Measurements from ENCODE around the gene SPATA3.

Gene SPATA3

GRCh38 chr2:230996661-230997060 is 740 bp downstream of the SPATA3 start:
- no peak for TF ChIP-seq TAF1 (IDR thresholded peaks at IDR 0.05; ENCODE audit: low read depth)
- TF ChIP-seq EP300 (IDR thresholded peaks at IDR 0.05; ENCODE audit: borderline replicate concordance) = no peak
- no peak for TF ChIP-seq RAD21 (IDR thresholded peaks at IDR 0.05; ENCODE audit: low read depth)
- TF ChIP-seq USF1 (IDR thresholded peaks at IDR 0.05) = no peak
- no peak for TF ChIP-seq REST (IDR thresholded peaks at IDR 0.05; ENCODE audit: low read depth)
- no peak for TF ChIP-seq CEBPB (IDR thresholded peaks at IDR 0.05)
- TF ChIP-seq MAX (IDR thresholded peaks at IDR 0.05) = no peak
- no peak for TF ChIP-seq CREB1 (IDR thresholded peaks at IDR 0.05; ENCODE audit: low read depth)
- TF ChIP-seq TEAD4 (IDR thresholded peaks at IDR 0.05) = no peak
- no peak for TF ChIP-seq EGR1 (IDR thresholded peaks at IDR 0.05)
- TF ChIP-seq TCF12 (IDR thresholded peaks at IDR 0.05; ENCODE audit: low read depth) = no peak
- TF ChIP-seq YY1 (IDR thresholded peaks at IDR 0.05; ENCODE audit: low read depth) = no peak
- no peak for TF ChIP-seq FOXM1 (IDR thresholded peaks at IDR 0.05; ENCODE audit: borderline replicate concordance, low read depth)
- no peak for TF ChIP-seq NFIC (IDR thresholded peaks at IDR 0.05)
- no peak for TF ChIP-seq ZBTB7A (IDR thresholded peaks at IDR 0.05; ENCODE audit: low read depth)

DNA sequence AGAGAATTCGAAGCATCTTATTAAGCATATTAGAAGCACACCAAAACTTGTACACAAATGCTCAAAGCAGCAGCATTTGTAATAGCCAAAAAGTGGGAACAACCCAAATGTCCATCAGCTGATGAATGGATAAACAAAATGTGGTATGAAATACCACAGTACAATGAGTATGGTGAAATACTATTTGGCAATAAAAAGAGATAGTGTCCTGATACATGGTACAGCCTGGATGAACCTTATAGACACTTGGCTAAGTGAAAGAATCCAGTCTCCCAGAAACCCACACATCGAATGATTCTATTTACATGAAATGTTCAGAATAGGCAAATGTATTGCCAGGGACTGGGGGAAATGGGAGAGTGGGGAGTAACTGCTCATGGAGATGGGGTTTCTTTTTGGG is 3.0 kb downstream of the SPATA3 start:
- TF ChIP-seq EP300 (IDR thresholded peaks at IDR 0.05; ENCODE audit: borderline replicate concordance) (no peak), EGR1 (IDR thresholded peaks at IDR 0.05) (no peak), NFIC (IDR thresholded peaks at IDR 0.05) (no peak), RAD21 (IDR thresholded peaks at IDR 0.05; ENCODE audit: low read depth) (no peak), TEAD4 (IDR thresholded peaks at IDR 0.05) (no peak), TCF12 (IDR thresholded peaks at IDR 0.05; ENCODE audit: low read depth) (no peak), FOXM1 (IDR thresholded peaks at IDR 0.05; ENCODE audit: borderline replicate concordance, low read depth) (no peak), MAX (IDR thresholded peaks at IDR 0.05) (no peak), USF1 (IDR thresholded peaks at IDR 0.05) (no peak), TAF1 (IDR thresholded peaks at IDR 0.05; ENCODE audit: low read depth) (no peak), REST (IDR thresholded peaks at IDR 0.05; ENCODE audit: low read depth) (no peak), CREB1 (IDR thresholded peaks at IDR 0.05; ENCODE audit: low read depth) (no peak), ZBTB7A (IDR thresholded peaks at IDR 0.05; ENCODE audit: low read depth) (no peak), YY1 (IDR thresholded peaks at IDR 0.05; ENCODE audit: low read depth) (no peak)

- no peak for TF ChIP-seq FOXM1 (IDR thresholded peaks at IDR 0.05; ENCODE audit: borderline replicate concordance, low read depth)
- TF ChIP-seq EP300 (IDR thresholded peaks at IDR 0.05; ENCODE audit: borderline replicate concordance) = no peak
- no peak for TF ChIP-seq USF1 (IDR thresholded peaks at IDR 0.05)
These were observed 3.6 kb downstream of the SPATA3 start for GRCh38 chr2:230999477-230999876.

DNA sequence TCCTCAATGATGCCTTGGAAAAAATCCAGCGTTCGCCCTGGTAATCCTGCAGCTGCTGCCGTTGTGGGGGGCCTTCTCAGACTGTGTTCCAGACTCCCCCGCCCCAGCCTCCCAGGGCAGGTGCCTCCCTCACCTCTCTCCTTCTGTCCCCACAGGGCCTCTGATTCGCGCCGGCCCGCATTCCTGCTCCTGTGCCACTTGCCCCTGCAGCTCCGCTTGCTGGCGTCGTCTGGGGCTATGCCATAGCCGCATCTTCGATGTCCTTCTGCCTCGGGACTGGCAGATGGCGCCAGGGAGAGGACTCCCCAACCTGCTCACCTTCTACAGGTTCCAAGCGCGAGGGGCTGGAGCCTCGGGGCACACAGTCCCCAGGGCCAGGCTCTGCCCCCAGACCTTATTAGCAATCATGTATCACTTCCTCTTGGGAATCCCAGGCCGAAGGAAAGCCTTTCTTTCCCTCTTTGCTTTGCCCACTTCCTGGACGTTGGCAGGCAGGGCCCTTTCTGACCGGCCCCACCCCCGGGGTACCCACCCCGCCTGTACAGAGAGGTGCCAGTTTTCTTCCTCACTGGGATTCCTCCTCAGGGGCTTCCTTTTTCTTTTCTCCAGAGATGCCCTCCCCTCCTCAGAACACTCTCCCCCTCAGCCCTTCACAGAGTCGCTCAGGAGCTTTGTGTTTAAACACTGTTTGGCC is 4.4 kb downstream of the SPATA3 start:
- TF ChIP-seq ZBTB7A (IDR thresholded peaks at IDR 0.05; ENCODE audit: low read depth) (no peak), EP300 (IDR thresholded peaks at IDR 0.05; ENCODE audit: borderline replicate concordance) (no peak), MAX (IDR thresholded peaks at IDR 0.05) (no peak), FOXM1 (IDR thresholded peaks at IDR 0.05; ENCODE audit: borderline replicate concordance, low read depth) (no peak), REST (IDR thresholded peaks at IDR 0.05; ENCODE audit: low read depth) (no peak), CREB1 (IDR thresholded peaks at IDR 0.05; ENCODE audit: low read depth) (no peak), YY1 (IDR thresholded peaks at IDR 0.05; ENCODE audit: low read depth) (no peak), RAD21 (IDR thresholded peaks at IDR 0.05; ENCODE audit: low read depth) (no peak), TCF12 (IDR thresholded peaks at IDR 0.05; ENCODE audit: low read depth) (no peak), USF1 (IDR thresholded peaks at IDR 0.05) (no peak), TAF1 (IDR thresholded peaks at IDR 0.05; ENCODE audit: low read depth) (no peak), NFIC (IDR thresholded peaks at IDR 0.05) (no peak), TEAD4 (IDR thresholded peaks at IDR 0.05) (no peak), CEBPB (IDR thresholded peaks at IDR 0.05) (no peak), EGR1 (IDR thresholded peaks at IDR 0.05) (no peak)
